Esophagus muscularis mucosa (tissue), 3 donors: Measurements from ENCODE around the gene SPOCK3.

Experiments used
- CTCF ChIP-seq, 3 experiments: fragments of 200-600 bp in 2 of 3; fragments of 450-650 bp in 1 of 3; sonication (generic) in 2 of 3; IDR thresholded peaks; one replicate each; pipeline ENCODE4 v1.5.1; 2017 to 2019; ENCODE audit warnings: antibody characterized with exemption in 3 of 3, mild to moderate bottlenecking in 2 of 3, moderate library complexity in 1 of 3
- POLR2A ChIP-seq: fragments of 450-650 bp; IDR thresholded peaks from one replicate; pipeline ENCODE4 v1.6.1; 2017; ENCODE audit warnings: antibody characterized with exemption, moderate library complexity, mild to moderate bottlenecking, low read depth
- POLR2AphosphoS5 ChIP-seq, 2 donors: sonication (generic); formaldehyde crosslinking; IDR thresholded peaks; one replicate each; pipeline ENCODE4 v1.6.1; 2017; ENCODE audit warnings: antibody characterized with exemption in 2 of 2

- TF ChIP-seq POLR2AphosphoS5 (IDR thresholded peaks at IDR 0.05) (no peak), POLR2A (no peak), CTCF (IDR thresholded peaks at IDR 0.05) (no peak)
These were observed 239.6 kb downstream of the SPOCK3 start for GRCh38 chr4:166994686-166995085.
